Keratinocyte (primary cell): ENCODE results near the gene MYLIP.

Experiments used
- EZH2 ChIP-seq: IDR thresholded peaks from one replicate; pipeline ENCODE4 v1.6.1; 2012; ENCODE audit warnings: inconsistent platforms, mild to moderate bottlenecking, low read length, moderate library complexity
- TF ChIP-seq, protein P1 (sequence below), 3 experiments: IDR thresholded peaks in 1 of 3; conservative IDR thresholded peaks in 1 of 3; optimal IDR thresholded peaks in 1 of 3; 2 replicates in 2 of 3; 3 replicates in 1 of 3; pipeline versions ENCODE3 to v1.5.1; 2011; ENCODE audit warnings: low read length in 3 of 3, mild to moderate bottlenecking in 3 of 3, moderate library complexity in 2 of 3, control low read depth in 1 of 3, inconsistent platforms in 1 of 3; ENCODE audit not compliant: insufficient read depth in 2 of 3; ENCODE audit errors: extremely low read depth in 1 of 3

DNA sequence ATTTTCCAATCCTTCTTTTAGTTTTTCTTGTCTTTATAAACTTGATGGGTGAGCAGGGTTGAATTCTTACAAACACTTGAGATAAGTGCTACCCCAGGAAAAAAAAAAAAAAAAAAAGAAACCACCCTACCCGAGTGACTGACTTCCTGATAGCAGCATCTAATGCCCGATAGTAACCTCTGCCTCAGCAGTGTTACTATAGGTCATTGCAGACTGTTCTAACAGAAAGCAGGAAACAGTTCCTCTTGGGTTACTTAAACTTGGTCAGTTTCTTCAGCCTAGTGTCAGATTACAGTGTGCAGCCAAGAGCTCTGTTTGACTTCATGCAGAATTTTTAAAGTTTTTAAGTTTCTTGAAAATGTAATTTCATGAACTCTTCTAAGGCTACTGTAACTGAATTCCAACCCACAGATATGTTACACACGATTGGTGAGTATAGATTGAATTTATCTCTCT, 2.1 kb downstream of the MYLIP start:
- TF ChIP-seq, protein P1, sequence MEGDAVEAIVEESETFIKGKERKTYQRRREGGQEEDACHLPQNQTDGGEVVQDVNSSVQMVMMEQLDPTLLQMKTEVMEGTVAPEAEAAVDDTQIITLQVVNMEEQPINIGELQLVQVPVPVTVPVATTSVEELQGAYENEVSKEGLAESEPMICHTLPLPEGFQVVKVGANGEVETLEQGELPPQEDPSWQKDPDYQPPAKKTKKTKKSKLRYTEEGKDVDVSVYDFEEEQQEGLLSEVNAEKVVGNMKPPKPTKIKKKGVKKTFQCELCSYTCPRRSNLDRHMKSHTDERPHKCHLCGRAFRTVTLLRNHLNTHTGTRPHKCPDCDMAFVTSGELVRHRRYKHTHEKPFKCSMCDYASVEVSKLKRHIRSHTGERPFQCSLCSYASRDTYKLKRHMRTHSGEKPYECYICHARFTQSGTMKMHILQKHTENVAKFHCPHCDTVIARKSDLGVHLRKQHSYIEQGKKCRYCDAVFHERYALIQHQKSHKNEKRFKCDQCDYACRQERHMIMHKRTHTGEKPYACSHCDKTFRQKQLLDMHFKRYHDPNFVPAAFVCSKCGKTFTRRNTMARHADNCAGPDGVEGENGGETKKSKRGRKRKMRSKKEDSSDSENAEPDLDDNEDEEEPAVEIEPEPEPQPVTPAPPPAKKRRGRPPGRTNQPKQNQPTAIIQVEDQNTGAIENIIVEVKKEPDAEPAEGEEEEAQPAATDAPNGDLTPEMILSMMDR (optimal IDR thresholded peaks at IDR 0.05 in 1 of 3, IDR thresholded peaks at IDR 0.05 in 1 of 3, conservative IDR thresholded peaks at IDR 0.05 in 1 of 3; ENCODE audit: extremely low read depth in 1 of 3, insufficient read depth in 2 of 3, low read length in 3 of 3) = no peak
- TF ChIP-seq EZH2 = no peak
